NCI-H1092 (cell line): ENCODE data around the gene ADAM17.
"Not testable (repeated sequence)": the region's sequence is repeated elsewhere in the genome, so short reads cannot be mapped to it uniquely, and the experiment has no call there.

Source experiments
- DNase-seq: peaks from one replicate; lab custom pipeline; 2025; lab: John Stamatoyannopoulos, UW

Gene ADAM17

DNA sequence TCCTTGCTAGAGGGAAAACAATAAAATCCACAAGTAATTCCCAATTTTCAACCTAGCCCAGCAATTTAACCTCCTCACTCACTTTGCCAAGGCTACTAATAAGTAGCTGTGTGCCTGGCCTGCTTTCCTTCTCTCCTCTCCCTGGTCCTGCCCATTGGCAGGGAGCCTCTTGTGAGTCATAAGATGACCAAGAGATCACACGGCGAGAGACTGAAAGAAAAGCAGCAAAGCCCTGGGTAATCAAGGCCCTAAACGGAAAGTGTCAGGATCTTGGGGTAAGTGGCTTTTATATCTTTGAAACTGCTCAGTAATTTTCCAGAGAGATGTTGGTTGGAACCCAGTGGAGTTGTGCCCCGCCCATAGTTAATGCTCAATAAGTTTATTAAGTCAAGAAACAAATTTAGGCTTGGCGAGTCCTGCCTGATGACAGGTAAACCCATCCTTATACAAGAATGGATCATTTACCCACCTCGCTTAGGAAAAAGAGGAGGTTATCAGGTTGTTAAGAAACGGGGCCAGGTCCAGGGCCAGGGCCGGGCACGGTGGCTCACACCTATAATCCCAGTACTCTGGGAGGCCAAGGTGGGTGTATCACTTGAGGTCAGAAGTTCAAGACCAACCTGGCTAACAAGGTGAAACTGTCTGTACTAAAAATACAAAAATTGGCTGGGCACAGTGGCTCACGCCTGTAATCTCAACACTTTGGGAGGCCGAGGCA is 10.0 kb upstream of the ADAM17 start:
- no peak for DNase-seq

DNA sequence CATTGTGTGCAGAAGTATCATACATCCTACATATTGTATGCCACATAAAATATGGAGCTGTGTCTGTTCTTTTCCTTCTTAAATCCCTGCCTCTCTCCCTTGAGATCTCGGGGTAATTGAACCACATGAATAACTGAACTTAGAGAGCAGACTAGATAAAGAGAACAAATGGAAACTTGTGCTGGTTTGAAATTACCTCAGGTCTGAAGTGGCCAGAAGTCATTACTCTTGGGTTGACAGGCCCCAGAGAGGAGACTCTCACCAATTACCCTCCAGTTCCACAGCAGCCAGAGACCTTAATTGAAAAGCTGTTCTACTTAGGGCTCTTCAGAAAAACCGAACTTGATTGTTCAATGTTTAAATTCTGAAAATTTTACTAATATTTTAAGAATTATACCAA is 5.0 kb upstream of the ADAM17 start:
- no peak for DNase-seq

DNA sequence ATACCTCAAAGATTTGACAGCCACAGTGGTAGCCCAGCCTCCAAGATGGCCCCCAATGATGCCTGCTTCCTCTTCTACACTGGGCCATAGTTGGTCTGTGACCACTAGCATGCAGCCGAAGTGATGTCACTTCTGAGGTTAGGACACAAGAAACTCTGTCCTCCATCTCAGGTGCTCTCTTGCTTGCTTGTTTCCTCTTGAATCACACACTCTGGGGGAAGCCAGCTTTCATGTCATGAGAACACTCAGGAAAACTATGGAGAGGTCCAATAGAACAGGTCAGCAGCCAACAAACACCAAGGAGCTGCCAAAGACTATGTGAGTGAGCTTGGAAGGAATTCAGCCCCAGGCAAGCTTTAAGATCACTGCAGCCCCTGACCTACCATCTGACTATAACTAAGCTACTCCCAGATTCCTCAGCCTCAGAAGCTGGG is 3.3 kb upstream of the ADAM17 start:
- no peak for DNase-seq

DNA sequence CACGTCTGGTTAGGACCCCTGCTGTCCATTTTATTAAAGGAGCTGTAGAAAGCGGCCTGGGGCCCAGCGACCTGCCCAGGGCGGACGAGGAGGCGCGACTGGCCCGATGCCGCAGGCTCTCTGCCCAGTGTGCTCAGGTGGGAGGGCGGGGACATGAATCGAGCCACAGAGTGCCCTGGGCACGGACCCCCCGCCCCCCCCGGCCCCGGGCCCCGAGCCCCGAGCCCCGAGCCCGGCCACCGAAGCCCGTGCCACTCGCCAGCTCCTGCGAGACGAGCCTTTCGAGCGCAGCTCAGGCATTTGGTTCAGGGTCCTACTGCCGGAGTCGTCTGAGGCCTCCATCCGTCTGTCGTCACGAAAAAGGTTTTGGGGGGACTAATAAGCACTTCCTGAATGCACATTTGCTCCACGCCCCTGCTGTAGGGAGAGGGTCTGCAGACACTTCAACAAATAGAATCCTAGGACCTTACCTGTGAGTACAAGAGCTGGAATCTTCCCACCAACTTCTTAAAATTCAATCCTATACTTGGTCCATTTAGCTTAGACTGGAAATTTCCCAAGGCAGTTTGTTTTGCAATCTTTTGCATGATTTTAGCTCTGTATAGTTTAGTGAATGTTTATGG is 602 bp upstream of the ADAM17 start:
- peak; percentile 36 for DNase-seq

DNA sequence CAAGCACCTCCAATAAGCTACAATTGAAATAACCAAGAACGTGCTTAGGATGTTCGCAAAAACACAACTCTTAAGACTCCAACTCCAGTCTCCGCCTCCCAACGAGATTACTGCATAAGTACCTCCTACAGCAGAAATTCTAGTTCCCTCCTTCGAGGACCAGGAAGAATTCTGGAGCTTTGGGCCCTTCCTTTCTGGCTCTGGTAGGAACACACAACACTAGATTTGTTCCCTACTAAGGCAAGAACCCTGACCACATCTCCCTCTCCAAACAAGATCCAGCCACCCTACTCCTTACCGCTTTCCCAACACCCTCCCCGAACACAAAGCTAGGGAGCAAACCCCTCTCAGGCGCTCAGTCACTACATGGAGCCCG is 721 bp downstream of the ADAM17 start:
- DNase-seq = no peak

DNA sequence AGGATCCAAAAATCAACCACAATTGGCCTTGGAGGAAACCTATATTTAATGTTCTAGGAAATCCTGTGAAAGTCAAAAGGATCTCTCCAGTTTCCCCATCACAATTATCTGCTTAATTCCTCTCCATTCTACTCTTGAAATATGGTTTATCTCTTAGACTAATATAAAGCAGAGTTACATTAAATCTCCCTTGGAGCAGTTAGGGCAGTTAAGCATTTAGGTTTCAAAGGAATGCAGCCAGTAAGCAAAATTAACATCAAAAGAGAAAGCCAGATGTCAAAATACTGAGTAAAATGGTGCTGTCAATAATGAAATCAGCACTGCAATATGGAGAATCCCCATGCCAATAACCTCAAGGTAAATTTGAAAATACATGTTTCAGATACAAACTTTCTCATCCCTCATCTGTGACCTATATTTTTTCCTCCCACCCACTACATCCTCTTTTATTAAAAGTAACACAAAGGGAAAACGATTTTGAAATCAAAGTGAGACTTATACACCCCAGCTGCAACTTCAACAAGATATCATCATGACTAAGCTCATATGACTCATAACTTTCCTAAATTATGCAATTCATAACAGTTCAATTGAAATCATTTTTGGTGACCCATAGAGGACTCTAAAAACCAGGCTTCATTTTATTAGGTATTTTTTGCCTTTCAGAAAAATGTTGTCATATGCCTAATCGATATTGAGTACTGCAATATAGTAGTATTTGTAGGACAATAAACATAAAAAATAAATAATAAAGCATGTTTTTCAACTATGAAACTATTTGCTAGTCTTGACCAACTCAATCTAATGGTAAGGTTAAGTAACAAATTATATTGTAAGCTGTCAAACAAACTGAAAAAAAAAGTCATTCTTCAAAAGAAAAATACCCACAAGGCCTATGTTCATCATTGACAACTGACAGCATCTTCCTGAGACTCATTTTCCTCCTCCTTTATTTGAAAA is 3.1 kb downstream of the ADAM17 start:
- no peak for DNase-seq

DNA sequence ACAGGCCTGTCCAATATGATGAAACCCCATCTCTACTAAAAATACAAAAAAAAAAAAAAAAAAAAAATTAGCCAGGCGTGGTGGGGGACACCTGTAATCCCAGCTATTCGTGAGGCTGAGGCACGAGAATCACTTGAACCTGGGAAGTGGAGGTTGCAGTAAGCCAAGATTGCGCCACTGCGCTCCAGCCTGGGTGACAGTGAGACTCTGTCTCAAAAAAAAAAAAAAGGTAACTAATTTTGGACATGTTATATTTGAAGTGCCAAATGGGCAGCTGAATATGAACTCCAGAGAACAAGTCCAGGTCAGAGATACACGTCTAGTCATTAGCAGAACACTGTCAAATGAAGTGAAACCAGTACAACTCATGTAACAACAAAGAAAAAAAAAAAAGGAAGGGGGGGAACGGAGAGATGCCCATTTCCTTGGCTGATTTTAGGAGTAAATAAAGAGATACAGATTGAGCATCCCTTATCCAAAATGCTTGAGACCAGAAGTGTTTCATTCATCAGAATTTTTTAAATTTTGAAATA is 4.7 kb downstream of the ADAM17 start:
- not testable (repeated sequence) for DNase-seq

DNA sequence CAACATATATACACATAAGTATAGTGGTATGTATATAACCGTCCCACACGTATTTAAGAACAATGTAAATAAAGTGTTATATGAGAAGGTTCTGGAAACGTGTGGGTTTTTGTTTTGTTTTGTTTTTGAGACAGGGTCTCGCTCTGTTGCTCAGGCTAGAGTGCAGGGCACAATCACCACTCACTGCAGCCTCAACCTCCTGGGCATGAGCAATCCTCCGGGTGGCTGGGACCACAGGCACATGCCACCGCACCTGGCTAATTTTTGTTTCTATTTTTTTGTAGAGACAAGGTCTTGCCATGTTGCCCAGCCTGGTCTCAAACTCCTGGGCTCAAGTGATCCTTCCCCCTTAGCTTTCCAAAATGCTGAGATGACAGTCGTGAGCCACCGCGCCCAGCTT is 6.2 kb downstream of the ADAM17 start:
- DNase-seq = no peak

DNA sequence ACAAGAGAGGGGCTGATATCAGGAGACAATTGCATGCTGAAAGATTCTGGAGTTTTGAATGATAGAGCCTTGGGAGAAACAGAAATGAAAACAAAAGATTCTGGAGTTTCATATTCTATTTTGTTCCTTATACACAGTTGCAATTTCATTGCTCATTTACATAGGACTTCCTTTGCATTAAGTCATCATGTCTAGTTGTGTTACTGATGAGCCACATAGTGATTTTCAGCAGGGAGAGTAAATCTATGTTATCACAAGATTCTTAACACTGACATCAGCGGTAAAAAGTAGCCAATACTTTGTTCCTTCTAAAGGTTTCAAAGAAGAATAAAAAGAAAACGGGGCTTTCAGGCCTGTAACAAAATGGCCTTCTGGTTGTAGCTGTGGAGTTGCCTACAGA is 7.1 kb downstream of the ADAM17 start:
- no peak for DNase-seq

DNA sequence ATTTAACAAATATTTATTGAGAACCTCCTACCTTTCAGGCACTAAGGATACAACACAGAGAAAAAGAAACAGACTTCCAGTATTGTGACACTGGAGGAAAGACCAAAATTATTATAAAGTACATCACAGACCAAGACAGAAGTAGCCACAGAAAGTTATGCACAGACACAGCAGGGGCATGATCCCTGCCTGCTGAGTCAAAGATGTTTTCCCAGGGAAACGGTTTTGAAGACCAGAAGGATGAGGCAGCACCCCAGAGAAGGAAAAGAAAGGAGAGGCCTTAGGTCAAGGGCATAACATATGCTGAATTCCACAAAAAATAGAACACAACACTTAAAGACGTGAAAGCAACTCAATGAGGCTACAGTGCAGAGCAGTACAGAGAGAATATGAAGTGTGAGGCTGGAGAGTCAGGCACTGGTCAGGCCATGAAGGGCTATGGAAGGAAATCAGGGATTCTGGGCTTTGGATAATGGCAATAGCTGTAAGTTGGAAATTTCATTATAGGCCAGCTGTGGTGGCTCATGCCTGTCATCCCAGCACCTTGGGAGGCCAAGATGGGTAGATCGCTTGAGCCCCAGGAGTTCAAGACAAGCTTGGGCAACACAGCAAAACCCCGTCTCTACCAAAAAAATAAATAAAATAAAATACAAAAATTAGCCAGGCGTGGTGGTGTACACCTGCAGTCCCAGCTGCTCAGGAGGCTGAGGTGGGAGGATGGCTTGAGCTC is 8.2 kb downstream of the ADAM17 start:
- DNase-seq = no peak

DNA sequence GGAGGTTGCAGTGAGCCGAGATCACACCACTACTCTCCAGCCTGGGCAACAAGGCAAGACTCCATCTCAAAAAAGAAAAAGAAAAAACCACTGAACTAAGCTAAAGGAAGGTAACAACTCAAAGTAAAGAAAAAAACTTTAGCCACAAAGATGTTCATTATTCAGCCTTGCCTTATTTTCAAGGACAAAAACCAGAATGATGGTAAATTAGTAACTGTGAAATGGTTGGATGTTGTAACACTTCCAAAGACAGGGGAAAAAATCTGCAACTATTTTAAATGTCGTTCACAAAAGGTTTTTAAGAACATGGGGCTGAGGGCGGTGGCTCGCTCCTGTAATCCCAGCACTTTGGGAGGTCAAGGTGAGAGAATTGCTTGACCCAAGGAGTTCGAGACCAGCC is 10.1 kb downstream of the ADAM17 start:
- DNase-seq = no peak

DNA sequence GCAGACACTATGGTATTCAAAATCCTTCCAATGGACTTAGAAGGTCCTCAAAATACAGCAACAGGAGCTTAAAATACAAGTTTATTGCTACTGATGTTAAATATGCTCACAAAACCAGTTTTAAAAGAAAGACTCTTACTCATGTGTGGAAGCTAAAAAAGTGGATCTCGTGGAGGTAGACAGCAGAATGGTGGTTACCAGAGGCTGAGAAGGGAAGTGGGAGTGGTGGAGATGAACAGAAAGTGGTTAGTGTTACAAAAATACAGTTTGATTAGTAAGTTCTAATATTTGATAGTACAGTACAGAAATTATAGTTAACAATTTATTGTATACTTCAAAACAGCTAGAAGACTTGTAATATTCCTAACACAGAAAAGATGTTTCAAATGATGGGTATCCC is 12.1 kb downstream of the ADAM17 start:
- DNase-seq = no peak

DNA sequence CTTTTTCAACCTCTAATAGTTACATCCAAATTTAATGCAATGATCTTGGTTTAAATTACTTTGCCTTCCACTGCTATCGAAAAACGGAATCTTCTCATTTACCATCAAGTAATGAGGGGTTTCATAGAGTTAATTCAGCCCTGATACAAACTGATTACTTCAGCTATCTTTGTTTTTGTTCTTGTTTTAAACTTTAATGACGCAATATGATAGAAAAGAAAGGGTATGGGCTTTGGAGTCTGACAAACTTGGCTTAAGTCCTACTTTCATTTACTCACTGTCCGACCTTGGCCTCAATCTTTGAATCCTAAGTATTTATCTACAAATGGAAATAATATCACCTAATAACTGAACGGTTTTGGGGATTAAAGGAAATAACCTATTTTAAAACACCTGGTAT is 16.1 kb downstream of the ADAM17 start:
- DNase-seq = no peak

DNA sequence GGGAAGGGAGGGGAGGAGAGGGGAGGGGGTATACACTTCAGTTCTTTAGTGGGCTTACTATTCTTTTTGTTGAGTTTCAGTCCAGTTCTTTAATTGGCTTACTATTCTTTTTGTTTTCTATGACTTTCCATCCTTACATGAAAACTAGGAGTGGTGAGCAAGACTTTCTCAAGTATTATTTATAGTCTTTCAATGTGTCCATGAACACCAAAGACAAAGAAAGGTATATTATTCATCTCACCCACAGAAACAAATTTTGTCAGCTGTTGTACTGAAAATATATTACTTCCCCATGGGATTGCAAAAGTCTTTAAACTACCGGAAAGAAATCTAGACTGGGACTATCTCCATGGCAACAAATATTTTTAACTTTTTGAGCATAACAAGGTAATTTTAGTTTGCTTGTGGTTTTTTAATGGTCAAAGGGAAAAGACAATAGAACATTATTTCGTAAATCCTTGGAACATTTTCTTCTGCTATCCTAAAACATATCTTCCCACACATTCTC is 17.6 kb downstream of the ADAM17 start:
- no peak for DNase-seq

DNA sequence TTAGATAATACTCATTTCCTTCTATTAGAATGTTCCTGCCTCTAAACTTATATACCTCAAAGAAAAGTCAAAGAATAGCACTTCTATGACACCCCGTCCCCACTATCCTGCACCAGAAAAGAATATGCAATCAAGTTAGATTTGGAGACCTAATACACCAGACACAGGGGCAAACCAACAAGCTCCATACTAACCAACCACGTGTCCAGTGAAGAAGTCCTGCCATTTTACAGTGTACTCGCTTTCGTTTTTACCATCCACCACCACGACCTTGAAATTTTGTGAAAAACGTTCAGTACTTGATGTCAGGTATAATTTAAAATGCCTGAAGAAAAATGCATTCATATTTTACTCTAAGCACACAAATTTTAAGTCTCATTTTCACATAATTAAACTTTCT is 19.1 kb downstream of the ADAM17 start:
- no peak for DNase-seq

DNA sequence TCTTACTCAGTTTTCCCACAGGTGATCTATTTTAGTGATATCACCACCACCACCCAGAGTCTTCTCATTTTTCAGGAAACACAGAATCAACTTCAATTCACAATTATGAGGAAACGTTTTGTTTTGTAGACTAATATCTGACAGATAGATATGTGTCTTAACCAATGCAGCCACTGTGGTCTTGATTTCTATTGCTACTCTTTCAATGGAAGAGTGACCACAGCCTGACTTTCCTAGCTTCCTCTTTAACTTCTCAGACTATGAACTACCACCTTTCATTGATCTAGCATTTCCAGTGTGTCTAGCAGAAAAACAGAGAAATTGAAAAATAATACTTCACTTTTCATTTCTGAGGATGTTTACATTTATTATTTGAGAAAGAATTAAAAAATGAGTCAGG is 20.5 kb downstream of the ADAM17 start:
- no peak for DNase-seq

DNA sequence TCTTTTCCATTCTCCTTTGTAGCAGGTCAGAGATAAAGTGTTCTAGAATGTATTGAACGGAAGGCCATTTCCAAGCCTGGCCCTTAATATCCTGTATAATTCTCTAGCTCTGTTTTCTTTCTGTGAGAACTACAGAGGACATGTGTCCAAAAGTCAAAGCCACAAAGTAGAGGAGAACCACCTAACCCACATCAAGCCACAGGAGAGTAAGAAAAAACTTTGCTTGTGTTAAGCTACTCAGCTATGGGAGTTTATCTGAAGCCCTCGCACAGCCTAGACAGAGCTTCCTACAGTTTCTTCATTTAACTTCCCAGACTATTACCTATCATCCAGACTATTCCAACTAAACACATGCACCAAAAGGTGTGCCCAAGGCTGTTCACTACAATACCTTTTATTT is 22.0 kb downstream of the ADAM17 start:
- no peak for DNase-seq

DNA sequence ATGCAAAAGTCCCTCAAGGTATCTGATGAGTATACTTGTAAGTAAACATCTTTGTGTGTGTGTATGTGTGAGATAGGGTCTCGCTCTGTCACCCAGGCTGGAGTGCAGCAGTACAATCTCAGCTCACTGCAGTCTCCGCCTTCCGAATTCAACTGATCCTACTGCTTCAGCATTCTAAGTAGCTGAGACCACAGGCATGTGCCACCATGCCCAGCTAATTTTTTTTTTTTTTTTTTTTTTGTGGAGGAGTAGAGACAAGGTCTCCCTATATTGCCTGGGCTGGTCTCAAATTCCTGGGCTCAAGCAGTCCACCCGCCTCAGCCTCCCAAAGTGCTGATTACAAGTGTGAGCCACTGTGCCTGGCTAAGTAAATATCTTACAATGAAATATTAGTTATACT is 23.2 kb downstream of the ADAM17 start:
- DNase-seq = no peak

DNA sequence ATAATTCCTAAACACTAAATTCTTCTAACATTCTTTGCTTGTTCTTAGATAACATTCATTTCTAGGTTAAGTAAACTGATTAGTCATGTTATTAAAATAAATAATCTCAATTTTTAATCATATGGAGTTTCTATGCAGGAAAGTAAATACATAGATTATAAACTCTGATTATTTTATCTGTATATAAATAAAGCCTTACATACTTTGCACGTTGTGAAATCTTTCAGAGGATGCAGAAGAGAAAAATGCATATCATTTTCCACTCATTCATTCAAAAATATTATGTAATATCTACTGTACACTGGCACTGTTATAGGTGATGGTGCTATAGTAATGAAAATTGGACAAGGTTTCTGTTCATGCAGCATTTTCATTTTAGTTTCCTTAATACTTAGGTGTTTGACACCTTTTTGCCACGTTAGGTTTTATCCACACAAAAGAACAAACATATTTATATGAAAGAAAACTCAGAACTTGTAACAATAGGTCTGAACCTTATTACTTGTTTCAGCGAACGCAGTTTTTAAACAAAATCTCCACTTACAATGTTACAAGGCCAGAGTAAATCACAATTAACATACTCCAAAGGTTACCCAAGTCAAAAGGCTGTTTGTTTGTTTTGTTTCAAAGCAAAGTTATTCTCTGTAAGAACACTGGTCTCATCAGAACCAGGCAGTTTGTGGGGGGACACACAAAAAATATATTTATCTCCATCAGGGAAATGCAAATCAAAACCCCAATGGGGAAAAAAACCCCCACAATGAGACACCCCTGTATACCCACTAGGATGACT is 27.4 kb downstream of the ADAM17 start:
- DNase-seq = no peak

DNA sequence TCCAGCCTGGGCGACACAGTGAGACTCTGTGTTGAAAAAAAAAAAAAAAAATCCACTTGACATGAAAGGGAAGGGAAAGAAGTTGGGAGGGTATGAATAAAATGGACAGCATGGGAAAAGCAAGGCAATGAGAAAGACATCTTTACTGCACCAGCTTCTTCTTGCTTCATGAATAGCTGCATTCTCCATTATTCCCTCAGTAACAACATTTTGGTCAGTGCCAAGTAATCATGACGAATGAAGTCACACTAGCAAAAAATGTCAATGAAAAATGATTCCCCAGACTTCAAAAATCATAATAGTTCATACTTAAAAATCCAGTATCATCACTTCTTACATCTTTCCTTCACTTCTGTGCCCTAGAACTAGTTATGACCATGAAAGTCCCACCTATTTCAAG is 30.4 kb downstream of the ADAM17 start:
- no peak for DNase-seq

DNA sequence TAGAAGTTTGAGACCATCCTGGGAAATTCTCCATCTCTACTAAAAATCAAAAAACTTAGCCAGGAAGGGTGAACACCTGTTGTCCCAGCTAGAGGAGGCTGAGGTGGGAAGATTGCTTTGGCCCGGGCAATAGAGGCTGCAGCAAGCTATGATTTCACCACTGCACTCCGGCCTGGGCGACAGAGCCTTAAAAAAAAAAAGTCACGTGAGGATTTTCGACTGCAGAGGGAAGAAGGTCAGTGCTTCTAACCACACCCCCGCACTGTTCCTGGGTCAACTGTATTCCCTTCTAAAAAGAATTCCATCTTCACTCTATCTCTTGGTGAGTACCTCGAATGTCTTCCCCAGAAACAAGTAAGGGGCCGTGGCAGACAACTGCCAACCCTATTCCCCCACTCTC is 31.3 kb downstream of the ADAM17 start:
- no peak for DNase-seq
